ENCODE measurements around the gene PRPF6. TPM values are rescaled to one million over a fixed set of nuclear protein-coding genes. Genes with fewer than 3 reads are reported as not detected.
A peak's percentile ranks its signal among the peaks of the same experiment; 100 is the strongest.

Gene PRPF6
- total RNA-seq, 4 donors from 2014 or later = 34.1 to 57.4 (median 45.8) TPM

- DNase-seq = no peak
- 8% methylated on average over 38 of the region's 101 CpGs; no CpG with 5 or more reads in 1 of the 2 donors for WGBS, 2 donors
- peaks cover 24 to 80% (median 35%) of the 10 kb centered on the region in 3 donors for H3K4me1 ChIP-seq
- H3K4me3 ChIP-seq = peak overlapping the region; percentile 23 to 63 (median 42)
- intact Hi-C loops (cut with DNase I) = no loop called here
- H3K27ac ChIP-seq = peak overlapping the region in 3 of 4 donors; percentile 12 to 82 (median 81)
- H3K9me3 ChIP-seq = no peaks in the 10 kb centered on the region
- TF ChIP-seq, protein P1, sequence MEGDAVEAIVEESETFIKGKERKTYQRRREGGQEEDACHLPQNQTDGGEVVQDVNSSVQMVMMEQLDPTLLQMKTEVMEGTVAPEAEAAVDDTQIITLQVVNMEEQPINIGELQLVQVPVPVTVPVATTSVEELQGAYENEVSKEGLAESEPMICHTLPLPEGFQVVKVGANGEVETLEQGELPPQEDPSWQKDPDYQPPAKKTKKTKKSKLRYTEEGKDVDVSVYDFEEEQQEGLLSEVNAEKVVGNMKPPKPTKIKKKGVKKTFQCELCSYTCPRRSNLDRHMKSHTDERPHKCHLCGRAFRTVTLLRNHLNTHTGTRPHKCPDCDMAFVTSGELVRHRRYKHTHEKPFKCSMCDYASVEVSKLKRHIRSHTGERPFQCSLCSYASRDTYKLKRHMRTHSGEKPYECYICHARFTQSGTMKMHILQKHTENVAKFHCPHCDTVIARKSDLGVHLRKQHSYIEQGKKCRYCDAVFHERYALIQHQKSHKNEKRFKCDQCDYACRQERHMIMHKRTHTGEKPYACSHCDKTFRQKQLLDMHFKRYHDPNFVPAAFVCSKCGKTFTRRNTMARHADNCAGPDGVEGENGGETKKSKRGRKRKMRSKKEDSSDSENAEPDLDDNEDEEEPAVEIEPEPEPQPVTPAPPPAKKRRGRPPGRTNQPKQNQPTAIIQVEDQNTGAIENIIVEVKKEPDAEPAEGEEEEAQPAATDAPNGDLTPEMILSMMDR (IDR thresholded peaks at IDR 0.05) = no peak
- TF ChIP-seq POLR2A (IDR thresholded peaks at IDR 0.05) = no peak
- no peaks in the 10 kb centered on the region for H3K36me3 ChIP-seq
- H3K27me3 ChIP-seq = peaks cover 7 to 92% (median 15%) of the 10 kb centered on the region in 4 donors
Measured at GRCh38 chr20:64048402-64049044, 67.6 kb downstream of the PRPF6 start.

DNA sequence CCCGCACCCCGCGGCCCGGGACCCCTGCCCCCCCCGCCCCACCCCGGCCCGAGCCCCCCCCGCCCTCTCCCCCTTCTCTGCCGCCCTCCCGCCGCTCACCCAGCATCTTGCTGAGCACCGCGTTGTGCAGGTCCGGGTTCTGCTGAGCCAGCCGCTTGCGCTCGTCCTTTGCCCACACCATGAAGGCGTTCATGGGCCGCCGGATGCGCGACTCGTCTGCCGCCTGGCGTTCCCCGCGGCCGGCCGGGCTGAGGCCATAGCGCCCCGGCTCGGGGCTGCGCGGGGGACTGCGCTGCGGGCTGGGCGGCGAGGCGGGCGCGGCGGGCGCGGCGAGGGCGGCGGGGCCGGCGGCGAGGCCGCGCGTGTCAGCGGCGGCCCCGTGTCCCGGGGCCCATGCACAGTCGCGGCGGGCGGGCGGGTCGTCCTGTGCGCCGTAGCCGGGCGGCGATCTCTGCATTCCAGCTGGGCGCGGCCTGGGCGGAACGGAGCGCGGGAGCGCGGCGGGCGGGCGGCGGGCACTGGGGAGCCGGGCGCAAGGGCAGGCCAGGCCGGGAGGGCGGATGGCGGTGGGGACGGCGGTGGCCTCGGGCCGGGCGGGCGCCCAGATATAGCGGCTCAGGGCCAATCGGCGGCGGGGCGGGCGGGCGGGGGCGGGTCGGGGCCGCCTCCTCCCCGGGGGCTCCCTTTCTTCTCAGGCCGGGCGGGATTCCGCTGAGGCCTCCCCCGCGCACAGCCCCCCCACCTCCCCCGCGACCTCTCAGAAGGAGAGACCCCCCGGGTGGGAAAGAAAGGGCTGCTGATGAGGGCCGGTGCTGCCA is 68.3 kb downstream of the PRPF6 start, which contains the start of gene SOX18:
SOX18 (minus strand) TSS at position 580 of the 818 bp plus-strand sequence; CDS start at position 457, 123 bp downstream.
- Histone ChIP-seq H3K27me3 (peaks cover 7 to 99% (median 15%) of the 10 kb centered on the region in 4 donors), H3K4me1 (peaks cover 28 to 80% (median 42%) of the 10 kb centered on the region in 3 donors), H3K27ac (peak within 1 kb of the TSS; percentile 56 to 82 (median 72)), H3K36me3 (no peaks in the 10 kb centered on the region), H3K9me3 (no peaks in the 10 kb centered on the region), H3K4me3 (peak within 1 kb of the TSS; percentile 23 to 63 (median 42))
- TF ChIP-seq, protein P1 (IDR thresholded peaks at IDR 0.05) = no peak
- TF ChIP-seq POLR2A (IDR thresholded peaks at IDR 0.05) = peak in 1 of 4 donors; percentile 27
- intact Hi-C loops (cut with DNase I) = no loop called here
- WGBS, 2 donors = 0% methylated on average over 2 of the region's 111 CpGs; no CpG with 5 or more reads in 1 of the 2 donors
- DNase-seq = no peak

- peak overlapping the region in 3 of 4 donors; percentile 39 to 63 (median 44) for H3K4me3 ChIP-seq
- no peaks in the 10 kb centered on the region for H3K9me3 ChIP-seq
- no peaks in the 10 kb centered on the region for H3K36me3 ChIP-seq
- peaks cover 25 to 80% (median 42%) of the 10 kb centered on the region in 3 donors for H3K4me1 ChIP-seq
- WGBS, 2 donors = no CpG with 5 or more reads among the region's 16 CpGs
- H3K27me3 ChIP-seq = peaks cover 7 to 97% (median 15%) of the 10 kb centered on the region in 4 donors
- intact Hi-C loops (cut with DNase I) = no loop called here
- DNase-seq = no peak
- H3K27ac ChIP-seq = peak overlapping the region; percentile 56 to 82 (median 72)
- TF ChIP-seq POLR2A (IDR thresholded peaks at IDR 0.05) = no peak
- TF ChIP-seq, protein P1 (IDR thresholded peaks at IDR 0.05) = no peak
Measured at GRCh38 chr20:64049878-64050260, 68.9 kb downstream of the PRPF6 start.

DNA sequence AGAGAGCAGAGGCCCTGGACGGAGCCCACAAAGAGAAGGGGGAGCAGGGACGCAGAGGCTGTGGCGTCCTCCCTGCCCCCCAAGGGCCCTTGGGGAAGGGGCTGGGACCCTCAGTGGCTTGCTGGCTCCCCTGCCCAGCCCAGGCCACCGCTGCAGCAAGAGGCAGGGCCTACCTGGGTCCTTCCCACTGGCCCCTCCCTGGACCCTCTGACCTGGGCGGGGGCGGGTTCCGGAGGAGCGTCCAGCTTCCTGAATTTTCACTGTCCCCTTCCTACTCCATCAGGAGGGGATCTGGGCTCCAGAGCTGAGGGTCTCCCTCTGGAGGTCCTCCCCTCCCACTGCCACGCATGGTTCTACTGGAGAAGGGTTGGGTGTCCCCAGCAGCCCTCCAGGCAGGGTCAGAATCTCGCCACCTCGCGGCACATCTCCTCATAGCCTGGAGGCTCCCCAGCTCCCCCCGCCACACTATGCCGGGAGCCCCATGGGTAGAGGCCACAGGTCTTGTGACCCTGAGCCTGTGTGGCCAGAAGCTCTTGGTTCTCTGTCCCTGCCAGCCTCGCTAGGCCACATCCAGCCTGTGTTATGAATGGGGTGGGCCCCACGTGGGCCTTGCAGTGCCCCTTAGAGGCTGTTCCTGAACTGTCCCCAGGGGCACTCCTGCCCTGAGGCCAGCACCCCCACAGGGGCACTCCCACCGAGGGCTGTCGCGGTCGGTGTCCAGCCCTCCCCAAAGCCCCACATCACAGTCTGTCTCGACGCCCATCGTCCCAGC is 69.5 kb downstream of the PRPF6 start:
- Histone ChIP-seq H3K36me3 (no peaks in the 10 kb centered on the region), H3K9me3 (no peaks in the 10 kb centered on the region), H3K27me3 (peaks cover 7 to 96% (median 15%) of the 10 kb centered on the region in 4 donors), H3K27ac (peak overlapping the region; percentile 56 to 82 (median 72)), H3K4me1 (peaks cover 25 to 80% (median 38%) of the 10 kb centered on the region in 3 donors), H3K4me3 (peak overlapping the region in 3 of 4 donors; percentile 39 to 63 (median 44))
- intact Hi-C loops (cut with DNase I) = no loop called here
- WGBS, 2 donors = 61 to 70% methylated on average over 2 to 7 of the region's 23 CpGs
- TF ChIP-seq POLR2A (IDR thresholded peaks at IDR 0.05) = no peak
- TF ChIP-seq, protein P1 (IDR thresholded peaks at IDR 0.05) = no peak
- no peak for DNase-seq

Data from esophagus squamous epithelium (tissue), 5 donors.